GM12891 (cell line): ENCODE measurements around the gene OR10AD1.

Experiments used
- PAX5 ChIP-seq: IDR thresholded peaks from 2 replicates; pipeline ENCODE4 v1.6.1; 2011; ENCODE audit warnings: low read length, moderate library complexity, mild to moderate bottlenecking; ENCODE audit not compliant: insufficient read depth, severe bottlenecking
- POLR2A ChIP-seq: IDR thresholded peaks from 2 replicates; pipeline ENCODE4 v1.6.1; 2011; ENCODE audit warnings: low read depth, low read length, control low read depth
- POLR2AphosphoS5 ChIP-seq: IDR thresholded peaks from 2 replicates; pipeline ENCODE4 v1.6.1; 2011; ENCODE audit warnings: low read depth, low read length, control low read depth
- POU2F2 ChIP-seq: IDR thresholded peaks from 2 replicates; pipeline ENCODE4 v1.6.1; 2011; ENCODE audit warnings: low read depth, mild to moderate bottlenecking, control low read depth, low read length, moderate library complexity
- SPI1 ChIP-seq: IDR thresholded peaks from 2 replicates; pipeline ENCODE4 v1.6.1; 2011; ENCODE audit warnings: low read depth, low read length, control low read depth
- TAF1 ChIP-seq: IDR thresholded peaks from 2 replicates; pipeline ENCODE4 v1.6.1; 2011; ENCODE audit warnings: low read depth, low read length, control low read depth

- TF ChIP-seq PAX5 (no peak), POLR2AphosphoS5 (no peak), POLR2A (no peak), TAF1 (no peak), POU2F2 (no peak), SPI1 (no peak)
These were observed 326 bp downstream of the OR10AD1 start for GRCh38 chr12:48202766-48203165.
